AG09319 (cell line): ENCODE measurements around the gene CCSER1.

Experiments used
- DNase-seq: peaks from one replicate; pipeline ENCODE4 v3.0.0-alpha.2; 2010; ENCODE audit warnings: low read depth; ENCODE audit errors: extremely low read depth
- CTCF ChIP-seq: IDR thresholded peaks from 2 replicates; pipeline ENCODE4 v1.5.1; 2011; ENCODE audit warnings: low read depth, mild to moderate bottlenecking, inconsistent platforms, low read length, moderate library complexity

Gene CCSER1

GRCh38 chr4:90606781-90607180 lies 479.6 kb downstream of the CCSER1 start:
- TF ChIP-seq CTCF: no peak
- DNase-seq: no peak

GRCh38 chr4:90614371-90614770 lies 487.2 kb downstream of the CCSER1 start:
- TF ChIP-seq CTCF: no peak
- no peak for DNase-seq

GRCh38 chr4:90621080-90621479 lies 493.9 kb downstream of the CCSER1 start:
- no peak for DNase-seq
- no peak for TF ChIP-seq CTCF

GRCh38 chr4:90624781-90625180 lies 497.6 kb downstream of the CCSER1 start:
- TF ChIP-seq CTCF: no peak
- DNase-seq: no peak

GRCh38 chr4:90641861-90642599 lies 514.8 kb downstream of the CCSER1 start:
- no peak for TF ChIP-seq CTCF
- no peak for DNase-seq

- no peak for TF ChIP-seq CTCF
- no peak for DNase-seq
Observed at GRCh38 chr4:90643156-90643555, 516.0 kb downstream of the CCSER1 start.

GRCh38 chr4:90648311-90648710 lies 521.1 kb downstream of the CCSER1 start:
- TF ChIP-seq CTCF: no peak
- no peak for DNase-seq
